HG03432 (cell line): ENCODE results near the gene CDC5L.

Experiments used
- ATAC-seq: cut with Tn5 transposase; IDR thresholded peaks from one replicate; pipeline ENCODE4 v1.9.1; 2021; ENCODE audit warnings: mild to moderate bottlenecking, moderate library complexity; ENCODE audit not compliant: unreplicated experiment

CDC5L gene

DNA sequence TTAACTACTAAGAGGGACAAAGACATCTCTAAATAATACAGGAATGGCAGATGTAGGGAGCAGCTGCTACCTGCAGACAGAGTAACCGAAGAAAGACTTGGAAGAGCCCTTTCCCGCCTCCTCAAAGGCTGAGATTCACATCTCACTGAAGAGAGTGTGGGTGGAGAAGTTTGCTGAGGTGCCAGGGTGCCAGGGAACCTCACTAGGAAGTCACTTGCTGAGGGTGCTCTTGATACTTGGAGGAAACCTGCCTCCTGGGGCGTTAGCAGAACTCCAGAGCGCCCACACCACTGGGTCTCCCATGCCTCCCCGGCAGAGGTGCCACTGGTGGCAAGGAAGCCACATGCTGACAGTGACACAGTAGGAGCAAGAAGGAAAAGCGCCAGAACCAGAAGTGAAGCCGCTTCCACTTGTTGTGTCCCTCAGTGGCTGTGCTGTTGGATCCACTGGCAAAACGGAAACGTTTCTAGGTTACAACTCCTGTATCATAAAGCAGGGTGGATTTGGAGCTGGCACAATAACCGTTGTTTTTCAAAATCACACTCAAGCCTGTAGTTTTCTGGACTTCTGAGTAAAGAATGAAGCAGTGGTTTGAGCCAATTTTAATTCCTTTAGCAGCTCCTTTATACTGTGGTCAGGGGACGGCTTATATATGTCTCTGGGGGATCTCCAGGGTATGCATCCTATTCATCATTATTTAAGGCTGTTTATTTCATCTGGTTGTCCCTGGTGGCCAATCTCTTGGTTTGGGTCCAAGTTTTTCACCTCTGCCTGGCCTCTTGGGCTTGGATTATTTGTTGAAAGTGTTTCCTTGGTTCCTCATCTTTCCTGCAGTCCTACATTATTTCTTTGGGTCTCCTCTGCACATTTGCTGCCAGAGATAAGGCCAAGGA lies 64.5 kb downstream of the CDC5L start:
- ATAC-seq: no peak

DNA sequence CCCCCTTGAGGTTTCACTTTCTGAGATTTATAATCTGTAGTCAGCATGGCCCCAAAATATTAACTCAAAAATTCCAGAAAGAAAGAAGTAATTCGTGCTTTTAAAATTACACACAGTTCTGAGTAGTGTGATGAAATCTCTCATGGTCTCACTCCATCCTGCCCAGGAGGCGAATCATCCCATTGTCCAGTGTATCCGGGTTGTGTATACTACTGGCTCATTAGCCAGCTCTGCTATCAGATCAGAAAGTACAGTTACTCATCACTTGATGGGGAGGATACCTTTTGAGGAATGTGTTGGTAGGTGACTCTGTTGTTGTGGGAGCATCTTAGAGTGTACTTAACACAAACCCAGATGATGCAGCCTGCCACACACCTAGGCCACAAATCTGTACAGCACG lies 65.2 kb downstream of the CDC5L start:
- no peak for ATAC-seq

DNA sequence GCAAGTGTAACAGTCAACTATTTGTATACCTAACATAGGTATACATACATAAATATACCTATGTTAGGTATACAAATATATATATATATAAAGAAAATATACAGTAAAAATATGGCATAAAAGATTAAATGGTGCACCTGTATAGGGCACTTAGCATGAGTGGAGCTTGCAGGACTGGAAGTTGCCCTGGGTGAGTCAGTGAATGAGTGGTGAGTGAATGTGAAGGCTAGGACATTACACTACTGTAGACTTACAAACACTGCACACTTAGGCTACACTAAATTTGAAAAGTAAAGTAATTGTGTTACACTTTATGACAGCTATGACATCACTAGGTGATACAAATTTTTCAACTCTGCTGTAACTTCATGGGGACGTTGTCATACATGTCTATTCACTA lies 65.6 kb downstream of the CDC5L start:
- no peak for ATAC-seq

DNA sequence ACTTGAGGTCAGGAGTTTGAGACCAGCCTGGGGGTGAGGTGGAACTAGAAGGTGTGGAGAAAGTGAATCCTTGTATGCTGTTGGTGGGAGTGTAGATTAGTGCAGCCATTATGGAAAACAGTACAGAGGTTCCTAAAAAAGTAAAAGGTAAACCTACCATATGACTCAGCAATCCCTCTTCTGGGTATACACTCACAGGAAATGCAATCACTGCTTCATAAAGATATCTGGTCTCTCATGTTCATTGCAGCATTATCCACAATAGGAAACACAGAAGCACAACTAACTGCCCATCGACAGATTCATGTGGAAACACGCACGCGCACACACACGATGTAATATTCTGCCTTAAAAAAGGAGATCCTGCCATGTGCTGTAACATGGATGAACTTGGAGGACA lies 66.7 kb downstream of the CDC5L start:
- no peak for ATAC-seq

DNA sequence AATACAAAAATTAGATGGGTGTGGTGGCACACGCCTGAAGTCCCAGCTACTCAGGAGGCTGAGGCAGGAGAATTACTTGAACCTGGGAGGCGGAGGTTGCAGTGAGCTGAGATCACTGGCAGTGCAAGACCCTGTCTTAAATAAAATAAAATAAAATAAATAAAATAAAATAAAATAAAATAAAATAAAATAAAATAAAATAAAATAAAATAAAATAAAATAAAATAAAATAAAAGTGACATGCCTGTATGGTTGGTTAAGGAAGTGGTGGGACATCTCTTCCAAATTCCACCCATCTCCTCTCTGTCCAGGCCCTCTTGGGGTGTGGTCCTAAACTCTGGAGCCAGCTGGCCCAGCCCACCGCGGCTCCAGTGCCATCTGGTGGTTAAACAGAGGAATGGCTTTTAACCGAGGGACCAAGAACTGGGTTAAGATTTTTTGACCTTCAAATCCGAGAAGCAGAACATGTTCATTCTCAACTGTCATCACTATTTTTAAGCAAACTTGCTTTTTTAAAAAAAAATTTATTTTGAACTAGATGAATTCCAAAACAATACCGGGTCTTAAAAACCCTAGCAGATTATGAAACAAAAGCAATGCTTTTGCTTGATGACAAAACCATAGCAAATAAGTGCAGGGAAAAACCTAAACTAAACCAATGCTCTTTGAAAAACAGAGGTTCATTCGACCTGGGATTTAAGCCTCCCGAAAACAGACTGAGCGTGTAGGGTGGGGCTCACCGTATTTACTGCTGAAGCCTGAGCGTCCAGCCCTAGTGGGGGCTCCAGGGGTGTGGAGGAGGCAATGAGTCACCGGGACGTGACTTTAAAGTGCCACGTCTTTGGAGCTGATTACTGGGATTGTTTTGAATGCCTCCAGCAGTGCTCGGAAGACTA lies 68.8 kb downstream of the CDC5L start:
- peak; percentile 67 for ATAC-seq

DNA sequence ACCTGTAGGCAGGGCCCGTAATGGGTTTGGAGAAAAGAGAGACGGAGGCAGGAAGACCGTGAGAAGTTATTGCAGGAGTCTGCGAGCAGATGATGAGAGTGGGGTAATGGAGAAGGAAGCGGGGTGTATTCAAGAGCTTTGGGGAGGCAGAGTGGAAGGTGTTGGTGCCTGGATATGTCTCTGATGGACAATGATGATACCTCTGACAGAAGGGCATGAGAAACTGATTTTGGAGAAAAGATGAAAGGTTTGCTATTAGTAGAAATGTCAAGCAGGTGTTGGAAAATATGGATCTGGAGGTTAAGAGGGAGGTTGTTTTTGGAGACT lies 69.4 kb downstream of the CDC5L start:
- ATAC-seq: no peak

DNA sequence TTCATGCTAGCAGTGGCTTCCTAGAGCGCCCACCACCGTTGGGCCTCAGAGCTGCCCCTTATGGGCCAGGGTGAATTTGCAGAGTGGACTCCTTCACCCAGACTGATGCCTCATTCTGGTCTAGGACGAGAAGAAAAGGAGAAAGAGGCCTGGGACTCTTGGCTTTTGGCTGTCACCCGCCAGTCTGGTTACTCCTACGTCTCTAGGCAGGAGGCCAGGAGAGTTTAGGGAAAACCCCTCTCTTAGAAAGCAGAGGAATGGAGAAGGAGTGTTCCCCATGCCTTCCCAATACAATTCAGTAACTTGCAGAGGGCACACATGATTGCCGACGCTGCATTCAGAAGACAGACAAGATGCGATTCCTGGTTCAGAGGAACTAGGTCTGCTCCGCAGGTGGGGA lies 70.1 kb downstream of the CDC5L start:
- no peak for ATAC-seq

DNA sequence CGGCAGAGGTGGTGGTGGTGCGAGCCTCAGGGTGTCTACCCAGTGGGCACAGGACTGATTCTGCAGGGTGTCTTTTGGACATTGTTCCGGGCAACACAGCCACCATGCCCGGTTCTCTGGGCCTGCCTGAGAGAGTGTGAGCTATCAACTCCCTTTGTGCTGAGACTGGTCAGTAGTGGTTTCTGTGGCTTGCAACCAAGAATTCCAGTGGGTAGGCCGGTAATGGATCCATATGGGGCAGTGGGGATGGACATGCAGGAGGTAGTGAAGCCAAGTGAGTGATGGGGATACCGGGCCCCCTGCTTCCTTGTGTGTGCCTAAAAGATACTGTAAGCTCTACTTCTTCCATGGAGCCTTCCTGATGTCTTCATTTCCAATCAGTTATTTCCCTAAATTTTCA lies 71.0 kb downstream of the CDC5L start:
- no peak for ATAC-seq

DNA sequence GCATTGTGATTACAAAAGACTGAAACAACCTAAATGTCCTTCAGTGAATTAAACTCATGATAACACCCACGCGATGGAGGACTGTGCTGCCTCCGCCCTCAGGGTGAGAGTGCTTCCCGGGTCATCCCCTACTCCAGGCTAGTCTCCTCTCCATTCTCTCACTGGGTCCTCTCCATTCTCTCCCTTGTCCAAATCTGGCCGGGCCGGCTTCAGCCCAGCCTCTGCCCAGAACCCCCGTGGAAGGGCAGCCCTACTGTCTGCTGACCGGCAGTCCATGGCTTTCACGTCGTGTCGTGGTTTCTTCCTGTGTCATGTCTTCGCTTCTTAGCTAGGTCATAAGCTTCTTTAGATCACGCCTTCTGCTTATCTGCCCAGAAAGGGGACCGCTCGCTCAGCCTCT lies 74.8 kb downstream of the CDC5L start:
- ATAC-seq: no peak

DNA sequence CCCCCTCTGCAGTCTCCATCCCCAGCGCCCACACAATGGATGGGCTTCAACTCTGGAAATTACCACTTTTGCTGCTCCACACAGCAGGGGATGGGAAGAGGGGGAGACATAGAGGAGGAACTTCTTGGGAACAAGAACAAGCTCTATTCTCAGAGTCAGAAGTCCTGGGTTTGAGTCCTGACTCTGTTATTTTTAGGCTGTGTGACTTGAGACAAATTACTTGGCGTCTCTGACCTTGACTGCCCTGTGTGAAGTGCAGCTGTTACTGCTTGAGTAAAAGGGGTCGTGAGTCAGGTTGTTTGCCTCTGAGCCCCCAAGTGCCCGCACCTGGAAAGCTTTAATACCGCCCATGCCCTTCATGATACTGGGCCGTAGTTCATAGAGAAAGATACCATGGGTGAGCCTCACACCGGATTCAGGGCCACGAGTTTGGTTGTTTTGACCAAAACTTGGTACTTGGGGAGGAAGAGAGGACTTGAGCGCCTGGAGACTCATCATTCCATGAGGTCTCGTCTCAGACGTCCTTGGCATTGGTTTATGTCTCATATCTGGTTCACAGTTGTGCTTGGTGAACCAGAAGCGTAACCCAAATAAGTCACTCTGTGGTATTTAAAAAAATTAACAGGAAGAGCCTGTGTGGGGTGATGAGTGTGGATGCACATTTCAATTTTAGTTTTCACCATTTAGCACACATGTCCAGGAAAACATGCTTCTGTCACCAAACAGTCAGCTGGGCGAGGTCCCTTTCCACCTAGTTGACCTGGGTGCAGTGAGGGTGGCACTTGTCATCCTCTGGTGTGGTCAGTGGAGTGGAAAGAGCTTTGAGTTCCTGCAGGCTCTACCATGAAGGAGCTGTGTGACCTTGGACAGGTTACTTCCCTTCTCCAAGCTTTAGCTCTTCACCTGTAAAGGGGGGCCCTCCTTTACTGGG lies 75.6 kb downstream of the CDC5L start:
- ATAC-seq: no peak

DNA sequence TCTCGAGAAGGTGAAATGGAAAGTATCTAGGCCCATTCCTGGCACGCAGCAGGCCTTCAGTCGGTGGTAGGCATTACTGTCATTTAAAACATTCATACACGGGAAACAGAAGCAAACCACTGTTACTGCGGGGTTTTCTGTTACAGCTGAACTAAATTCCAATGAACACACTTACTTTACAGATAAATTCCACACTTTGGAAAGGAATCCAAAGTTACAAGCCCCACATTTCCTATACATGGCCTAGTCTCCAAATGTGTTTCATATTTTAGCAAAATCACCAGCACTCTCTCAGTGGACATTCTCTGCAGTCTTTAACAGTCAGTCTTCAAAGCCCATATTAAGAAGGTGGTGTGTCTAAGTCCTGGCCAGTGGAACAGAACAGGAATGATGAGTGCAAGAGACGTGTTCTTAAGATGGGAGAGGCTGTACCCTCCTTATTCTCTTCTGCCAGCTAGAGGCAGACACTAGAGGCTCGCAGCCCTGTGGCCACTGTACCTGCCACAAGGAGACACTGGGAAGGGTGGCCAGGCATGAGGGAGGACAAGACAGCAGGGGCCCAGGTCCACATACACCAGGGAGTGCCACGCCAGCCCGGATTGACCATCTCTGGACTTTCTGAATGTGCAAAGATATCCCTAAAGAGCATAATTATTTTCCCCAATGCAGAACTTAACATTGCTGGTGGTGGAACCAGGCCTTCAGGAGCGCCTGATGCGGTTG lies 76.4 kb downstream of the CDC5L start:
- no peak for ATAC-seq

DNA sequence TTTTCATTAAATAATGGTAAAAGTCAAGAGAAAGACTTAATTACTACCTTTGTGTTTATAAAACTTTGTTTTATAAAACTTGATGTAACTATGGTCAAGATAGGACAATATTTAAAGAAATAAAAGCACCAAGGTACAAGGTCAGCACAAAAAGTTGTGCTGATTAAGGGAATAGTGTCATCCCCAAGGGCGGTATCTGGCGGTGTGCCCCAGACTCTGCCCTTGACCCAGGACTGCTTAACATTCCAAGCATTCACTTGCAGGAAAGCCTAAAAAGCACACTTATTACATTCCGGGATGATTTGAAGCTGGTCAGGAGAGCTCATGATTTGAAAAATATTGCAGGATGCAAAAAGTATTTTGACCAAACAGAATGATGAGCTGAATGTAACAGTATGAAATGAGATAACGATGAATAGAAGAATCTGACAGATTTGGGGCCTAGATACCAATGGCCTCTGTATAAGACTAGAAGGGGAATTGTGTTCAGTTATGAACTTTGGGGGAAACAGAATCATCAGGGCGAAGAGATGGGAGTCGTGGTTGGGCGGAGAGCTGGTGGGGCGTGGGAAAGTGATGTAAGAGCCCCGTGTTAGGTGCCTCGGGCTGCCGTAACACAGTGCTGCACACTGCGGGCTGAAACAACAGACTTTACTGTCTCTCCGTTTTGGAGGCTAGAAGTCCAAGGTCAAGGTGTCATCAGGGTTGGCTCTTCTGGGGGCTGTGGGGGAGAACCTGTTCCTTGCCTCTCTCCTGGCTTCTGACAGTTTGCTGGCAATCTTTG lies 77.2 kb downstream of the CDC5L start:
- no peak for ATAC-seq

DNA sequence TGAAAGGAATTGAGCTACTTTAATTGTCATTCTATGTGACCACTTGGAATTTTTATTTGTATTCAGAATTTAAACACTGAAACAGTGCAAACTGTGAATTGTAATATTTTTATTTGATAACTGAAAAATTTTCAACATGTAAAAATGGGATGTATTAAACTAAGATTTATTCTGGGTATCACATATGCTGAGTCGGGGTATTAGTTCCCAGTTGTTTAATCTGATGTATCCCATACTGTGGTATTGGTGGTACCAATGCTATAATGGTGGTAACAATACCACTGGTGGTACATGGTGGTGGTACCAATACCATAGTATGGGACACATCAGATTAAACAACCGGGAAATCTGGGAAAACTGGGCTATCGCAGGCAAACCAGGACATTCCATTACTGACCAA lies 79.4 kb downstream of the CDC5L start:
- no peak for ATAC-seq

DNA sequence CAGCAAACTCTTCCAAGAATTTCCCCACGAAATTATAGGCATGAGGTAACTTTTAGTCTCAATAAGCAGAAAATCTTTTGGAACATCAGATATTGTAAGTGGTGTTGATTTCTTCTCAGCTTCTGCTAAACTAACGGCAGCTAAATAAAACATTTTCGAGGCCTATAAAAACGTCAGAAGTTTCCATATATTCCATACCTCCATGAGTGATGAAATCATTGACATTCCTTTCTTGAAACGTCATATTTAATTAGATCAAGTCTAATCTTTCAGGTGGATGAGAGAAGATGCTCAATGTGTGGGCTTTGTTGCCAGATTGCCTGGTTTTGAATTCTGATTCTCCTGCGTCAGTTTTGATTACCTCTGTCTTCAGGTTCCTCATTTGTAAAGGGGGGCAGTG lies 81.3 kb downstream of the CDC5L start:
- no peak for ATAC-seq

DNA sequence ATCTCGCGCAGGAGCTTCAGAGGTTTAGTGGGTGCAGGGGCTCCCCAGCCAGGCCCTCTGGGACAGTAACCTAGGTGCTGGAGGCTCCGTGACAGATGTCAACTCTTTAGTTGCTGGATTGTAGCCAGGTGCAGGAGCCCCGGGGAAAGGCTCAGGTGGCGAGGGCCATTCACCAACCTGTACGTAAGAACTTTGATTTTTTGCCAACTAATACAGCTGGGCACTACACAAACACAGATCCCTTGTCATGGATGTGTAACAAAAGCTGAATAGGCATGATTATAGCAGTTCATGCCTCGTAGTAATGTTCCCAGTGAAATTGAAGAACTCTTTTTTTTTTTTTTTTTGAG lies 82.6 kb downstream of the CDC5L start:
- no peak for ATAC-seq

DNA sequence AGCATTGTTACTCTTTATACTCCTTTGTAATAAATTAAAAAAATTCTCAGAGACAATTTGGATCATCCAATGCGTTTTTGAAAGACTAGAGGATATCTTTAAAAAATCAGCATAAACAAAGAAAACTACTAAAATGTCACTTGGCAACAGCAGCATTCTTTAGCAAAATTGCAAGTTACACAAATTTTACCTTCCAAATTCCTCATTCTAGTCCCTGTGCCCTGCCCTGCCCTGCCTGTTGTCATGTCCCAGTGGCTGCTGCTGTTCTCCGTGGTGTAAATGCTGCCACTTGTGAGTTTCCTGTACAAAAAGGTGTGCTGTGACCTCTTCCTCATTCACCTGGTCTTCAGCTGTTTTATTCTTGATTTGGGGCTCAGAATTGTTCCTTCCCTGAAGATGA lies 83.2 kb downstream of the CDC5L start:
- no peak for ATAC-seq

DNA sequence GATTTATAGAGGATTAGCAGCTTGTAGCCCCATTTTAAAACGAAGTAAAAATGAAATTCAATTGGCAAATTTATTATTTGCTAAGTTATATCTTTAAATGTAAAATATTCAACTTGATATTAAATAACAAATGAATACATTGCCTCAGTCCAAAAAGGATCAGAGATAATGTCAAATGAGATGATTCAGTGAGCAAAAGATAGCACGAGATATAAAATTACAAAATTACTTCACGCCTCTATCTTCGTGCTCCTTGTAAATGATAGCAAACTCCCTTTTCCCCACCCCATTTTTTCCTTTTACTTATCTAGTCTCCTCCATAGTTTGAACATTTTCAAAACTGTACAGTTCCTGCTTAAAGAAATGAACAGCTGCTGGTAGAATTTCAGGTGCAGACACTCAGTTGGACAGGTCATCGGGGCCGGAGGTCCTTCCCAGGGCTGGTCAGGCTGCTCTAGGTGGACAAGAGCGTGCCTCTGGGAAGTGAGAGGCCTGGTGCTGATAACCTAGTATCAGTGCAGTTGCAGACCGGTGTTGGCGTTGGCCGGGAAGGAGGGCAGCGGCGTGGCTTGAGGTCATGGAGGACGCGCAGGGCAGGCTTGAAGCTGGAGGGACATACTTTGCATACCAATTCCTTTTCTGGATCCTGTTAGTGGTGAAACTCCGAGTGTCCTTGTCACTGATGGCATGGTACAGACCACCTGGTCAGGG lies 83.9 kb downstream of the CDC5L start:
- ATAC-seq: no peak

DNA sequence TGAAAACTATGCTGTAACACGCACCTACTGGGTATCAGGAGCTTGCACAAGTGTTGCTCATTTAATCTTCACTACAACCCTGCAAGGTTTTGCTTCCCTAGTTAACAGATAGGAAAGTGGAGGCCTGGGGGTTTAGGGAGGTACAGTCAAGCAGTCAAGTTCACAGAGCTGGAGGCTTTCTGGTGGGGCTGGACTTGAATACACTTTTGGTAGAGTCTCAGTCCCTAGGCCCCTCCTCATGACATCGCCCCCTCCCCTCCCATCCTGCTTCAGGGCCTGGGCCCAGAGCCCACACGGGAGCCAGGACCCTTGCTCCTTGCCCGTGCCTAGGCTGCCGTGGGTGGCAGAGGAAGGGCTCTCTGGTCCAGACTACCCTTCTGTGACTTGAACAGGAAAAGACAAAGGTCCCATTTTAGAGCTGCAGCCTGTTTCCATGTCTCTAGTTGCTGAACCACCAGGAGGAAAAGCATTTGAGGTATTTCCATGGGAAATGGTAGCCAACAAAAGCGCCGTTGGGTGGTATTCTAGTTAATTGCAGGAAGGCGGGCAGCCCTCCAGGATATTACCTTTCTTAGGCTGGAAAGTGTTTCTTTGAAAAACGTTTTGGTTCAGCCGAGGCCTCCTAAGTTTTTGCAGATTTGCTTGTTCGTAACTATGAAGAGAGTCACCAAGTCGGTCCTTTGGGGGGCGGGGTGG lies 84.9 kb downstream of the CDC5L start:
- no peak for ATAC-seq
